M059J (cell line): ENCODE measurements around the gene C11orf86. TPM values are rescaled to one million over a fixed set of nuclear protein-coding genes. Genes with fewer than 3 reads are reported as not detected.
"Not testable (repeated sequence)": the region's sequence is repeated elsewhere in the genome, so short reads cannot be mapped to it uniquely, and the experiment has no call there.

Experiments used
- DNase-seq: peaks from one replicate; pipeline ENCODE4 v3.0.0-alpha.2; 2012; ENCODE audit warnings: low read depth
- total RNA-seq: library from RNA; depleted of rRNA; stranded (reverse); fragments of >200 nt; shearing (Covaris generic); gene quantifications from 2 replicates; pipeline ENCODE4 v1.2.3, GENCODE V29; 2014; rRNA removed

C11orf86 gene, protein sequence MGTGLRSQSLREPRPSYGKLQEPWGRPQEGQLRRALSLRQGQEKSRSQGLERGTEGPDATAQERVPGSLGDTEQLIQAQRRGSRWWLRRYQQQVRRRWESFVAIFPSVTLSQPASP
- not detected in 2 replicates for total RNA-seq

GRCh38 chr11:66974724-66975404, at the start of gene C11orf86:
TSS of gene C11orf86 (plus strand) at chr11:66975304. CDS start at chr11:66975363, 59 bp downstream.
- peak; percentile 53 for DNase-seq

- DNase-seq: no peak
Observed at GRCh38 chr11:66929753-66930152, 45.4 kb upstream of the C11orf86 start.

DNA sequence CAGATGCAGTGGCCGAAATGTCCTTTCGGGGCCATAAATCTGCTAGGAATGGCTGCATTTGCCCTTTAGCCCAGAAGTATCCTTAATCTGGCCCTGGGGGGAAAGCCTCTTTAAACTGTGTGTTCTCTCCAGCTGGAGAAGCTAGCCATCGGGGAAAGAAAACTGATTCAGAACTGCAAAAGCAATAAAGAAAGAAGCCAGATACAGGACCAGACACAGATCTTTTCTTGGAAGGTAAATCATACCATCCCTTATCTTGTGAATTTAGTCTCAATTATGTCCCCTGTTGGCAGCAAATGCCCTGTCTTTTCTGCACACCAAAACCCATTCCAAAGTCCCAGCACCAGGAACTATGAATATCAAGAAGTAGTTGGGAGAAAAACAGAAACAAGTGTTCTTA, 42.6 kb upstream of the C11orf86 start:
- DNase-seq: no peak

DNA sequence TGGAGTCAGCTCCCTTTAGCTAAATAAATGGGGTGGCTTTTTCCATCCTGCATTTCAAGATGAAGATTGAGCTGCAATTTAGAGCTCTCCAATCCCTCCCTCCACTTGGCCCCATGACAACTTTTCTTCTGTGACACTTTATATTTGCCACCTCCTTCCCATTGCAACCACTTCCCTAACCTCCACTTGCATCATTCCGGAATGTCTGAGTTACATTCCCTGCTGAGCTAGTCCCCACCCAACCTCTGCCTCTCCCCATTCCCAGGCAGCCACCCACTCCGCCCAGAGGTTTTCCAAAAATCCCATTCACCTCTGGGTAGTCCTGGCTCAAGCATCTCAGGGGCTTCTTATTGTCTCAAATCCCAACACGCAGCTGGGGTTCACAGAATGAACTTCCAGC, 41.6 kb upstream of the C11orf86 start:
- no peak for DNase-seq

GRCh38 chr11:66934950-66935779, 39.9 kb upstream of the C11orf86 start:
- DNase-seq: no peak

DNA sequence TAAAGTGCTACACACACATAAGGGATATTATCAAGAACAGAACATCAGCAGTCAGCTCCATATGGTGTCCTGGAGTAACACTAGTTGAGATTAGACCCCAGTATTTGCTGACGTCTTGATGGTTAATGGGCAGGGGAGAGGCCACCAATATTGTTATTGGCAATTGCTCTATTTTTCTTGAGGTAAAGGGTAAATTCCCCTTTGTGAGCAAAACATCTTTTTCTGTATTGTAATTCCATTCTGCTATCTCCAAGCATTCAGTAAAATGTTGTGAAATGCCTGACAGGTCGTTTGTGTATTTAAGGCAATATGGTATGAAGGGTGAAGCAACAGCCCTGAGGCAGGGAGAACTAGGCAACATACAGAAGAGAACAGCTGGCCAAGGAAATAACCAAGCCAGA, 38.8 kb upstream of the C11orf86 start:
- peak; percentile 19 for DNase-seq

- no peak for DNase-seq
Observed at GRCh38 chr11:66937193-66937733, 37.8 kb upstream of the C11orf86 start.

DNA sequence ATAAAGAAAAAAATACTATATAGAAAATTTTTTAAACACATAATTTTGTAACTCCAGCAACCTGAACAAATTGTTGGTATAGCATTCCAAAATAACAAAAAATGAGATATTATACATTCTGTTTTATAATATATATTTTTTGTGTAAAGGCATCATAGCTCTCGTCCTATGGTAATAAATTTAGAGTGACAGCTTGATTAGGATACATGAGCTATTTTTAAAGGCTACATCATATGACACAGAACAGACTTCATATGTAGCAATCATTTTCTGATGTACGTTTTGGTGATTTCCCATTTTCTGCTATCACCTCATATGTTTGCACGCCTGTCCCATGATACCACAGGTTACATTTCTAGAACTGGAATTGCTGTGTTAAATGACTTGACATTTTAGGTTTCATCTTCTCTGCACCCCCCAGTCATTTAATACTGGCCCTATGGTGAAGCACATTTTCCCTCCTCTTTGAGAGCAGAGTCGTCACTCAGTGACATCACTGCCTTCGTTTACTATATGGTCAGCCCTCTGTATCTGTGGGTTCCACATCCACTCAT, 36.4 kb upstream of the C11orf86 start:
- no peak for DNase-seq

DNA sequence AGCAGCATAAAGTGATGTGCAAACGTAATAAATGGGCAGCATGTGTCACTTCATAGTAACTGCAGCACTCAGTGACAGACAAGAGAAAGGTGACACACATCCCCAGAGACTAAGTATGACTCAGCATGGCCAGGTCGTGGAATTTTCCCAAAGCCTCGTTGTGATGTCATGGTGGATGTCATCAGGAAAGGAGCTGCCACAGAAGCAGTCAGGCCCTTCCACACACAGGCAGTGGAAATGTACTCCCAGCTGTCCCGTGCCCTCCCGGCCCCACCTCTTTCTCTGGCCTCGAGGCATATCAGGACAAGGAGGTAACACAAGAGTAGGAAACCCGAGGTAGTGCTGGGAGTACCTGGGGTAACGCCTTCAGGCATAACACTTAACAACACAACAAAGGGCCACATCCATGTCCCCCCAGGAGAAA, 25.0 kb upstream of the C11orf86 start:
- DNase-seq: peak; percentile 98

DNA sequence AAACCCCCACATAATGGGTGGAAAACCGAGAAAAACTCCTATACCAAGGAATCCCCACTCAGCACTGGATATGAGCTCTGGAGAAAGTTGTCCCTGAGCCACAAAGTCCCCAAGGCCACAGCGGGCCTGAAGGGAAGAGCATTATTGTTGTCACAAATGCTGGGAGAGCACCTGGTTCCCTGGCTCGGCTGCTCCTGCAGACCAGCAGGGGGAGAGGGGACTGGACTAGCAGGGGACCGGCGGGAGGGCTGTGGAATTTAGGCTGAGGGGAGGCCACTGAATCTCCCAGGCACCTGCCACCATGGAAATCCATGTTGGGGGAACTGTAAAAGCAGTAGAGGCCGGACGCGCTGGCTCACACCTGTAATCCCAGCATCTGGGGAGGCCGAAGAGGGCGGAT, 24.0 kb upstream of the C11orf86 start:
- DNase-seq: no peak

- DNase-seq: no peak
Observed at GRCh38 chr11:66951927-66952337, 23.2 kb upstream of the C11orf86 start.

DNA sequence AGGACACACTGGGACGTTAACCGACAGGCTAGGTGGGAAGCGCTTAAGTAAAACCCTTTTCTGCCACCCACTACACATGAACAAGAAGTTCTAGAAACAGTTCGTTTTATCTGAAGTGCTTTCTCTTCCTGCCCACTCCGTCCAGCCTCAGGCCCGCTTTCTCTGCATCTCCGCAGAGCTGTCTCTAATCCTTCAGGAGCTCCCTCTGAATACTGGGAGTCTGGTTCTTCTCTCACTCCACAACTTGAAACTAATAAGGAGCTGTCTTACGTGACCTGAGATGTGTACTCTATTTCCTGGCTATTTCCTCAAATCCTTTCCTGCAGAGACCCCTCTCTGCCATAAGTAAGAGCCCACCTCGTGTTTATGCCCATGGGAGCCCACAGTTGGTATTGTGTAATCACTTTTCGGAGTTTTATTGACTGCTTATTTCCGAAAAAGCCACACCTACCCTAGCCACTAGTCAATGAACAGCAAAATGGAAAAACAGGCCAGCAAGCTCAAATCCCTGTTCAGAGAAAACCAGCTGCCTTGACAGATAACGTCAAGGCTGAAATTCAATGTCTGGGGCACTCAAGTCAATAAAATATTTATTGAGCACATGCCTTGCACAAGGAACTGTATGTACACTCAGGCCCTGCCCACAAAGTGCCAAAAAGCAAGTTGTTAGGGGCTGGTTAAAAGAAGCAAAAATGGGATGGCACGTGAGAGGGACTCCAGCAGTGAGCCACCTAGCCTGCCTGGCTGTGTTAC, 21.8 kb upstream of the C11orf86 start:
- no peak for DNase-seq

DNA sequence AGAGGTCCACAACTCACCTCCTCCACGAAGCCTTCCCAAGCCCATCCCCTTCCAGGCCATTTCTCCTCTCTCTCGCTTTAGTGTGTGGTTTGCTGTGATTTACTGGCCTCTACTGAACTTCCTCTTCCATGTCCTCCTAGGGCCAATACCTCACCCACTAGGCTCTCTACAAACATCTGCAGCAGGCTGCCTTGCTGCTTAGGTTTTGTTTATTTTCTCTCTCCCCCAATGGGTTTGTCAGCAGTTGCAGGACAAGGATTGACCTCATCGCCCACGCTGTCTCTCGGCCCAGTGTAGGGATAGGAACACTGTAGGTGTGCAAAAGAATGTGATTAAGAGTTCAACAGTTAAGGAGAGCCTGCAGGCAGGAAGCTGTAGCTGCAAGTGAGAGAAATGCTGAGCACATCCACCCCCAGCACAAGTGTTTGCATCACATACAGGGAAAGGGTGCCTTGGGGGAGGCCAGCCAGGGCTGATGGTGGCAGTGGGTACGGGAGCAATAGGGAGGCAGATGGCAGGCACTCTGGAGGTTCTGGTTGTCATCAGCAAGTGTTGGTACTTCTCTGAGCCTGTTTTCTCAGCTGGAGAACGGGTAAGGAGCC, 18.3 kb upstream of the C11orf86 start:
- peak; percentile 37 for DNase-seq

DNA sequence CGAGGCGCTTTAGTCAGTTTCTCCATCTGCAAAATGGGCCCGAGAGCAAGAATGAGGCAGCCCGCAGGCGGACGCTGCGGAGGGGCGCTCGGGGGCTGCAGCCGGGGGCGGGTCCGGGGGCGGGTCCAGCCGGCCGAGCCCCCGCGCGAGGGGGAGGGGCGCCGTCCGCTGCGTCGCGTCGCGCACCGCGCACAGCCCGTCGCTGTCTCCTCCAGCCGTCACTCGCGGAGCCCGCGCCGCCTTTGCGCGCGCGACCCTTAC, 17.2 kb upstream of the C11orf86 start:
- DNase-seq: no peak

DNA sequence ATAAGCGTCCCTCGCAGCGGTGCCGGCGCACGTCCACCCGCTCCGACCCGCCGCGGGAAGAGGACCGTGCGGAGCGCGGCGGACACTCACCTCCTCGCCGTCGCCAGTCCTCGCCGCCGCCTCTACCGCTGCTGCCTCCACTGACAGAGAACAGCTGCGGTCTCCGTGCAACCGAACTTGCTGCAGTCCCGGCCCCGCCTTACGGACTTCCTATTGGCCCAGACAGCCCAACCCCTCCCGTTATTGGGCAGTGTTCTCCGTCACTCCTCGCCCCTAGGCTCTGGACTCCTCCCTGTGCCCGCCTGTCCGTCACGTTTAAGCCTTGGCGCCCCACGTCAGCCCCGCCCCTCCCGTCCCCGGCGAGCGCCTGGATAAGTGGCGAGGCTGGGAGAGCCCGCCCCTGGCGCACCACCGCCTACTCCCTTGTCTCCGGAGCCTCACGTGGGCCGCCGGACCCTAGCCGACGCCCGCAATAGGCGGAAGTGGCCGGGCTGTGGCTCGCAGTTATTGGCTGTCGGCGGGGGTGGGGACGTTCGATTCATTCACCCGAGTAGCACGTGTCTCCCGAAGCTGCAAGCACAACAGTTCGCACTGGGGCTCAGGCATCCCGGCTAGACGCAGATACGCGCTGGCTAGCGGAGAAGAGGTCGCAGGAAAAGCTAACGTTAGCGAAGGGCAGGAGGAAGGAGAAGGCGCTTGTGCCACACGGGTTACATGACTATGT, 16.7 kb upstream of the C11orf86 start, which contains the start of gene PC:
Gene PC (minus strand): TSS at position 152 of the 724 bp plus-strand sequence. CDS start 86,224 bp downstream, outside the sequence.
- peak; percentile 100 for DNase-seq

GRCh38 chr11:66958956-66959274, 16.2 kb upstream of the C11orf86 start:
- no peak for DNase-seq

- DNase-seq: not testable (repeated sequence)
Observed at GRCh38 chr11:66961691-66962213, 13.4 kb upstream of the C11orf86 start.

DNA sequence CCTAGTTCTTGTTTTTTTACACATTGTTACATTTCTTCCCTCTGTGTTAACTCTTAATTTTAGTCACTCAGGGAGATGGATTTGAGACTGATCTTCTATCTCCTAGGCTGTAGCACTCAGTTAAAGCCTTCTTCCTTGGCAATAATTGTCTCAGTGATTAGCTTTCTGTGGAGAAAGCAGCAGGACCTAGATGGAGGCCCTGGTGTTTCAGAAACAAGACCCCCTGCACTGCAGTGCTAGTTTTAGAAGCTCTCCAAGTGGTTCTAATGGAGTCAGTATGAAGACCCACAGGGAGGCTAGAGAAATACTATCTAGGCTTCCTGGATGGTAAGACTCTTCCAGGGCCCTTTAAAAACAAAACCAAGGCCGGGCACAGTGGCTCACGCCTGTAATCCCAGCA, 12.9 kb upstream of the C11orf86 start:
- no peak for DNase-seq

- DNase-seq: no peak
Observed at GRCh38 chr11:66962801-66963200, 12.3 kb upstream of the C11orf86 start.

DNA sequence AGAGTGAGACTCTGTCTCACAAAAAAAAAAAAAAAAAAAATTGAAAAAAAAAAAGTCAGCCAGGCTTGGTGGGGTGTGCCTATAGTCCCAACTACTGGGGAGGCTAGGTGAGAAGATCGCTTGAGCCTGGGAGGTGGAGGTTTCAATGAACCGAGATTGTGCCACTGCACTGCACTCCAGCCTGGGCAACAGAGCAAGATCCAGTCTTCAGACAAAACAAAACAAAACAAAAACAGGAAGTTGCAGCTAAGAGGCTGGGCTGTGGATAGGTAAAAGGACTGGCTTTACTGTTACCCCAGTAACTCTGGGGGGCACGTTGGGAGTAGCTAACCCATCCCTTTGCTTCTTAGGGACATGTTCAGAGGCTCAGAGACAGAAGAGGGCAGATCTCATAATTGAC, 10.6 kb upstream of the C11orf86 start:
- DNase-seq: no peak
